IPS DF 4.7 (cell line): ENCODE measurements around the gene HECTD2.
"Not testable (repeated sequence)": the region's sequence is repeated elsewhere in the genome, so short reads cannot be mapped to it uniquely, and the experiment has no call there.

Source experiments
- DNase-seq: peaks from one replicate; pipeline ENCODE4 v3.0.0-alpha.2; 2013; ENCODE audit warnings: low spot score; ENCODE audit errors: extremely low read depth

Gene HECTD2

GRCh38 chr10:91409869-91410637 is at the start of gene HECTD2:
Gene HECTD2 (plus strand): TSS chr10:91410344. CDS start chr10:91410439, 95 bp downstream.
- no peak for DNase-seq

GRCh38 chr10:91360461-91360860 is 49.7 kb upstream of the HECTD2 start:
- no peak for DNase-seq

GRCh38 chr10:91365519-91365918 is 44.6 kb upstream of the HECTD2 start:
- DNase-seq = not testable (repeated sequence)

GRCh38 chr10:91366704-91367103 is 43.4 kb upstream of the HECTD2 start:
- no peak for DNase-seq

- no peak for DNase-seq
Observed at GRCh38 chr10:91367127-91367531, 43.0 kb upstream of the HECTD2 start.

GRCh38 chr10:91367558-91367957 is 42.6 kb upstream of the HECTD2 start:
- DNase-seq = no peak

- DNase-seq = not testable (repeated sequence)
Observed at GRCh38 chr10:91369978-91370589, 40.1 kb upstream of the HECTD2 start.

- no peak for DNase-seq
Observed at GRCh38 chr10:91374052-91374451, 36.1 kb upstream of the HECTD2 start.

- DNase-seq = no peak
Observed at GRCh38 chr10:91378061-91378460, 32.1 kb upstream of the HECTD2 start.

- DNase-seq = no peak
Observed at GRCh38 chr10:91380873-91381256, 29.3 kb upstream of the HECTD2 start.

GRCh38 chr10:91381257-91381891 is 28.8 kb upstream of the HECTD2 start:
- DNase-seq = no peak

- no peak for DNase-seq
Observed at GRCh38 chr10:91385306-91386085, 24.6 kb upstream of the HECTD2 start.

GRCh38 chr10:91389636-91390512 is 20.3 kb upstream of the HECTD2 start:
- no peak for DNase-seq

- not testable (repeated sequence) for DNase-seq
Observed at GRCh38 chr10:91390513-91390825, 19.7 kb upstream of the HECTD2 start.

GRCh38 chr10:91391920-91392319 is 18.2 kb upstream of the HECTD2 start:
- DNase-seq = no peak

GRCh38 chr10:91406322-91406721 is 3.8 kb upstream of the HECTD2 start:
- no peak for DNase-seq

GRCh38 chr10:91409069-91409868 is 875 bp upstream of the HECTD2 start:
- DNase-seq = no peak

- DNase-seq = no peak
Observed at GRCh38 chr10:91410638-91411371, 661 bp downstream of the HECTD2 start.

GRCh38 chr10:91411621-91412020 is 1.5 kb downstream of the HECTD2 start:
- DNase-seq = no peak
